WTC11 (cell line): Measurements from ENCODE around the gene CEP152. TPM values are rescaled to one million over a fixed set of nuclear protein-coding genes. Genes with fewer than 3 reads are reported as not detected.

Source experiments
- ATAC-seq: fragments of 200-7000 bp; cut with Tn5 transposase; 2 replicates; pipeline ENCODE4 v1.10.0; 2021; ENCODE audit warnings: mild to moderate bottlenecking, moderate library complexity
- CTCF ChIA-PET: fragments of 300-600 bp; sonication (Branson Sonifier 250); formaldehyde crosslinking; loops from one replicate; lab custom pipeline; 2021; ENCODE audit warnings: antibody characterized with exemption; lab: Charles Lee
- POLR2A ChIA-PET: fragments of 350-600 bp; sonication (Branson Sonifier 250); formaldehyde crosslinking; loops from one replicate; lab custom pipeline; 2021; ENCODE audit warnings: antibody characterized with exemption; lab: Charles Lee
- DNase-seq: peaks from one replicate; pipeline ENCODE4 v3.0.0; 2021; ENCODE audit warnings: low spot score
- H3K27ac Mint-ChIP-seq: 2 replicates; pipeline ENCODE4 v1.8.0; 2021; ENCODE audit warnings: mixed read lengths
- H3K27me3 Mint-ChIP-seq: 2 replicates; pipeline ENCODE4 v1.8.0; 2021; ENCODE audit warnings: low read depth, mild to moderate bottlenecking, moderate library complexity, mixed read lengths
- H3K36me3 Mint-ChIP-seq: 2 replicates; pipeline ENCODE4 v1.8.0; 2021; ENCODE audit warnings: mixed read lengths
- H3K4me1 Mint-ChIP-seq: 2 replicates; pipeline ENCODE4 v1.8.0; 2022; ENCODE audit warnings: mixed read lengths
- H3K4me3 Mint-ChIP-seq: 2 replicates; pipeline ENCODE4 v1.8.0; 2021; ENCODE audit warnings: mild to moderate bottlenecking, moderate library complexity, mixed read lengths
- H3K9me3 Mint-ChIP-seq: 2 replicates; pipeline ENCODE4 v1.8.0; 2021; ENCODE audit warnings: mixed read lengths
- ARID4B ChIP-seq: sonication (generic); formaldehyde crosslinking; IDR thresholded peaks from 2 replicates; pipeline ENCODE4 v1.8.0; 2023; ENCODE audit warnings: missing genetic modification reagents, mild to moderate bottlenecking, borderline replicate concordance
- CTCF ChIP-seq: fragments of 200-600 bp; IDR thresholded peaks from 2 replicates; pipeline ENCODE4 v1.8.0; 2022; ENCODE audit warnings: antibody characterized with exemption
- E2F5 ChIP-seq: sonication (generic); formaldehyde crosslinking; IDR thresholded peaks from 2 replicates; pipeline ENCODE4 v1.8.1; 2022; ENCODE audit warnings: mild to moderate bottlenecking, moderate library complexity, missing genetic modification reagents
- ERG ChIP-seq: fragments of 250-450 bp; sonication (Bioruptor Pico); IDR thresholded peaks from 2 replicates; pipeline ENCODE4 v1.8.0; 2021; ENCODE audit warnings: mild to moderate bottlenecking
- GTF2I ChIP-seq: fragments of 250-450 bp; sonication (Bioruptor Pico); conservative IDR thresholded peaks from 2 replicates; pipeline ENCODE4 v1.4.0; 2021; ENCODE audit warnings: mild to moderate bottlenecking
- MLX ChIP-seq: sonication (generic); formaldehyde crosslinking; IDR thresholded peaks from 2 replicates; pipeline ENCODE4 v1.8.1; 2023; ENCODE audit warnings: mild to moderate bottlenecking, missing genetic modification reagents, moderate library complexity
- NFATC4 ChIP-seq: fragments of 250-450 bp; sonication (Bioruptor Pico); IDR thresholded peaks from 2 replicates; pipeline ENCODE4 v1.9.0; 2021; ENCODE audit warnings: mild to moderate bottlenecking
- NFYB ChIP-seq: sonication (generic); formaldehyde crosslinking; conservative IDR thresholded peaks from 2 replicates; pipeline ENCODE4 v1.8.0; 2022; ENCODE audit warnings: low read depth, missing genetic modification reagents
- NR3C1 ChIP-seq: sonication (generic); formaldehyde crosslinking; conservative IDR thresholded peaks from 2 replicates; pipeline ENCODE4 v1.8.1; 2023; ENCODE audit warnings: low read depth, mild to moderate bottlenecking, missing genetic modification reagents
- RORB ChIP-seq: fragments of 250-450 bp; sonication (Bioruptor Pico); IDR thresholded peaks from 2 replicates; pipeline ENCODE4 v1.9.0; 2021; ENCODE audit warnings: mild to moderate bottlenecking
- STAT6 ChIP-seq: sonication (generic); formaldehyde crosslinking; conservative IDR thresholded peaks from 2 replicates; pipeline ENCODE4 v1.8.1; 2023; ENCODE audit warnings: mild to moderate bottlenecking, low read depth, missing genetic modification reagents, moderate library complexity
- ZNF138 ChIP-seq: sonication (generic); formaldehyde crosslinking; conservative IDR thresholded peaks from 2 replicates; pipeline ENCODE4 v1.8.1; 2022; ENCODE audit warnings: mild to moderate bottlenecking, moderate library complexity, missing genetic modification reagents
- ZNF263 ChIP-seq: sonication (generic); formaldehyde crosslinking; IDR thresholded peaks from 2 replicates; pipeline ENCODE4 v1.8.1; 2022; ENCODE audit warnings: low read depth, mild to moderate bottlenecking, moderate library complexity, missing genetic modification reagents
- ZNF281 ChIP-seq: sonication (generic); formaldehyde crosslinking; IDR thresholded peaks from 2 replicates; pipeline ENCODE4 v1.8.0; 2023; ENCODE audit warnings: mild to moderate bottlenecking, missing genetic modification reagents
- ZNF416 ChIP-seq: fragments of 250-450 bp; sonication (Bioruptor Pico); IDR thresholded peaks from 2 replicates; pipeline ENCODE4 v1.9.0; 2021; ENCODE audit warnings: mild to moderate bottlenecking, inconsistent platforms
- ZNF532 ChIP-seq: fragments of 250-450 bp; sonication (Bioruptor Pico); IDR thresholded peaks from 2 replicates; pipeline ENCODE4 v1.9.0; 2021; ENCODE audit warnings: mild to moderate bottlenecking, borderline replicate concordance
- total RNA-seq: library from RNA; stranded (reverse); gene quantifications from 3 replicates; pipeline ENCODE4 v1.2.3, GENCODE V29; 2021

CEP152 gene
- total RNA-seq, 1 experiment from 2014 or later: 16.7 TPM

- no peak for TF ChIP-seq ZNF281
Measured at GRCh38 chr15:48796521-48796920, 14.3 kb downstream of the CEP152 start (continued).

- H3K4me3 Mint-ChIP-seq: no peak overlapping the region
- no peak for ATAC-seq
- ChIA-PET POLR2A (no interaction called here), CTCF (no interaction called here)
- peaks cover 27% of the 10 kb centered on the region for H3K4me1 Mint-ChIP-seq
- no peaks in the 10 kb centered on the region for H3K27me3 Mint-ChIP-seq
- DNase-seq: no peak
- no peaks in the 10 kb centered on the region for H3K9me3 Mint-ChIP-seq
- peaks cover 24% of the 10 kb centered on the region for H3K36me3 Mint-ChIP-seq
- no peak overlapping the region for H3K27ac Mint-ChIP-seq
- no peak for TF ChIP-seq GTF2I (CRISPR knock-in tag)
- TF ChIP-seq ZNF263: no peak
- TF ChIP-seq NR3C1 (CRISPR knock-in tag): no peak
- no peak for TF ChIP-seq STAT6
- TF ChIP-seq NFATC4 (CRISPR knock-in tag): no peak
- no peak for TF ChIP-seq E2F5
- no peak for TF ChIP-seq ZNF532 (CRISPR knock-in tag)
- no peak for TF ChIP-seq ZNF416
- TF ChIP-seq ZNF138 (CRISPR knock-in tag): no peak
- no peak for TF ChIP-seq NFYB (CRISPR knock-in tag)
- no peak for TF ChIP-seq ARID4B (CRISPR knock-in tag)
- no peak for TF ChIP-seq ERG (CRISPR knock-in tag)
- no peak for TF ChIP-seq MLX (CRISPR knock-in tag)
- TF ChIP-seq CTCF: no peak
- no peak for TF ChIP-seq RORB
Measured at GRCh38 chr15:48795901-48796300, 15.0 kb downstream of the CEP152 start.
